ENCODE measurements around the gene VIPR1. TPM values are rescaled to one million over a fixed set of nuclear protein-coding genes. Genes with fewer than 3 reads are reported as not detected.

The VIPR1 gene
- polyA plus RNA-seq, 1 of the 3 experiments (the other 2 are of a cell fraction) = not detected

- ChIA-PET CTCF (interaction anchor here (1.4 kb wide), 1 partner anchor 221 kb away, joined by 3 read pairs; no protein-coding TSS in a partner anchor), POLR2A (no interaction called here)
- Histone ChIP-seq H3K9me2 (no peaks in the 10 kb centered on the region), H3K36me3 (replicated peaks in 1 of 2; ENCODE audit: control insufficient read depth in 1 of 2, insufficient read depth in 2 of 2, low read length in 1 of 2) (no peaks in the 10 kb centered on the region), H2AFZ (ENCODE audit: low read depth) (no peak overlapping the region), H3K79me2 (ENCODE audit: insufficient read depth) (no peaks in the 10 kb centered on the region), H3K4me3 (ENCODE audit: low read depth in 2 of 2, low read length in 1 of 2) (no peak overlapping the region), H4K20me1 (ENCODE audit: insufficient read depth) (no peaks in the 10 kb centered on the region), H3K27ac (ENCODE audit: low read depth in 2 of 2, low read length in 1 of 2) (no peak overlapping the region), H3K27me3 (ENCODE audit: insufficient read depth) (no peaks in the 10 kb centered on the region), H3K9ac (no peak overlapping the region), H3K4me1 (ENCODE audit: control insufficient read depth in 1 of 2, insufficient read depth in 2 of 2, low read depth in 1 of 2, low read length in 1 of 2) (peaks cover 0 to 2% of the 10 kb centered on the region in 2 experiments; a peak in 1 of 4 replicates), H3K4me2 (no peak overlapping the region), H3K9me3 (no peaks in the 10 kb centered on the region), H3F3A (replicated peaks; ENCODE audit: insufficient read depth) (no peaks in the 10 kb centered on the region)
- TF ChIP-seq FOSL2 (IDR thresholded peaks at IDR 0.05; ENCODE audit: borderline replicate concordance, low read depth) = no peak
- DNase-seq = no peak
- WGBS (ENCODE audit: low lambda C conversion rate) = 33% methylated on average over 3 of the region's 3 CpGs
These were observed 34.3 kb upstream of the VIPR1 start for GRCh38 chr3:42468111-42468510.

GRCh38 chr3:42472555-42472954, 29.9 kb upstream of the VIPR1 start:
- H3F3A ChIP-seq (replicated peaks; ENCODE audit: insufficient read depth) = no peaks in the 10 kb centered on the region
- H3K4me3 ChIP-seq (ENCODE audit: low read depth in 2 of 2, low read length in 1 of 2) = no peak overlapping the region
- TF ChIP-seq POLR2AphosphoS5 (IDR thresholded peaks at IDR 0.05; ENCODE audit: low read depth, low read length) = no peak
- TF ChIP-seq FOXM1 (IDR thresholded peaks at IDR 0.05; ENCODE audit: low read depth) = no peak
- no peak for TF ChIP-seq RFX5 (IDR thresholded peaks at IDR 0.05; ENCODE audit: low read length)
- peaks cover 0 to 23% of the 10 kb centered on the region in 2 experiments; a peak in 1 of 4 replicates for H3K4me1 ChIP-seq (ENCODE audit: control insufficient read depth in 1 of 2, insufficient read depth in 2 of 2, low read depth in 1 of 2, low read length in 1 of 2)
- H3K9me2 ChIP-seq = no peaks in the 10 kb centered on the region
- no peaks in the 10 kb centered on the region for H3K9me3 ChIP-seq
- no peak for DNase-seq
- CTCF ChIA-PET = interaction anchor here (1.1 kb wide), 1 partner anchor 29 kb away, joined by 3 read pairs; no protein-coding TSS in a partner anchor
- H3K36me3 ChIP-seq (replicated peaks in 1 of 2; ENCODE audit: control insufficient read depth in 1 of 2, insufficient read depth in 2 of 2, low read length in 1 of 2) = no peaks in the 10 kb centered on the region
- no peaks in the 10 kb centered on the region; the same call in 1 of the 2 replicates for H3K27me3 ChIP-seq (ENCODE audit: insufficient read depth)
- 46% methylated on average over 2 of the region's 2 CpGs for WGBS (ENCODE audit: low lambda C conversion rate)
- no peak overlapping the region for H2AFZ ChIP-seq (ENCODE audit: low read depth)
- H3K9ac ChIP-seq = no peak overlapping the region
- H3K4me2 ChIP-seq = no peak overlapping the region
- H3K27ac ChIP-seq (ENCODE audit: low read depth in 2 of 2, low read length in 1 of 2) = no peak overlapping the region
- H4K20me1 ChIP-seq (ENCODE audit: insufficient read depth) = no peaks in the 10 kb centered on the region
- POLR2A ChIA-PET = no interaction called here
- no peaks in the 10 kb centered on the region for H3K79me2 ChIP-seq (ENCODE audit: insufficient read depth)

- WGBS (ENCODE audit: low lambda C conversion rate) = 23% methylated on average over 8 of the region's 10 CpGs
- Histone ChIP-seq H4K20me1 (ENCODE audit: insufficient read depth) (no peaks in the 10 kb centered on the region), H3K4me2 (no peak overlapping the region), H3K4me1 (ENCODE audit: control insufficient read depth in 1 of 2, insufficient read depth in 2 of 2, low read depth in 1 of 2, low read length in 1 of 2) (peaks cover 0 to 24% of the 10 kb centered on the region in 2 experiments; a peak in 1 of 4 replicates), H3K79me2 (ENCODE audit: insufficient read depth) (no peaks in the 10 kb centered on the region), H3K4me3 (ENCODE audit: low read depth in 2 of 2, low read length in 1 of 2) (no peak overlapping the region), H2AFZ (ENCODE audit: low read depth) (no peak overlapping the region), H3K27ac (ENCODE audit: low read depth in 2 of 2, low read length in 1 of 2) (no peak overlapping the region), H3K36me3 (replicated peaks in 1 of 2; ENCODE audit: control insufficient read depth in 1 of 2, insufficient read depth in 2 of 2, low read length in 1 of 2) (no peaks in the 10 kb centered on the region), H3K9me2 (no peaks in the 10 kb centered on the region), H3K9me3 (no peaks in the 10 kb centered on the region), H3K27me3 (ENCODE audit: insufficient read depth) (no peaks in the 10 kb centered on the region; the same call in 1 of the 2 replicates), H3K9ac (no peak overlapping the region), H3F3A (replicated peaks; ENCODE audit: insufficient read depth) (no peaks in the 10 kb centered on the region)
- POLR2A ChIA-PET = no interaction called here
- CTCF ChIA-PET = interaction anchor here (1.0 kb wide), 2 partner anchors 11 to 243 kb away, joined by 3 to 4 read pairs; no protein-coding TSS in a partner anchor
- DNase-seq = no peak
- TF ChIP-seq IRF3 (IDR thresholded peaks at IDR 0.05; ENCODE audit: low read depth, low read length) (no peak), YY1 (IDR thresholded peaks at IDR 0.05; ENCODE audit: low read depth) (no peak), CTCF (IDR thresholded peaks at IDR 0.05) (no peak), RFX5 (IDR thresholded peaks at IDR 0.05; ENCODE audit: low read length) (no peak), GATA2 (CRISPR knock-in tag; IDR thresholded peaks at IDR 0.05) (no peak), POLR2AphosphoS5 (IDR thresholded peaks at IDR 0.05; ENCODE audit: low read depth, low read length) (no peak), FOSL2 (IDR thresholded peaks at IDR 0.05; ENCODE audit: borderline replicate concordance, low read depth) (no peak), ZBTB33 (IDR thresholded peaks at IDR 0.05; ENCODE audit: borderline replicate concordance, low read depth) (no peak), RCOR1 (IDR thresholded peaks at IDR 0.05; ENCODE audit: low read length) (no peak), MEF2A (IDR thresholded peaks at IDR 0.05; ENCODE audit: borderline replicate concordance, low read depth) (no peak), ELF1 (IDR thresholded peaks at IDR 0.05) (no peak)
These were observed 29.1 kb upstream of the VIPR1 start for GRCh38 chr3:42473083-42473932.

Measured in SK-N-SH (cell line).